ENCODE data around the gene PRAME.
"Not testable (repeated sequence)": the region's sequence is repeated elsewhere in the genome, so short reads cannot be mapped to it uniquely, and the experiment has no call there.

The PRAME gene, protein sequence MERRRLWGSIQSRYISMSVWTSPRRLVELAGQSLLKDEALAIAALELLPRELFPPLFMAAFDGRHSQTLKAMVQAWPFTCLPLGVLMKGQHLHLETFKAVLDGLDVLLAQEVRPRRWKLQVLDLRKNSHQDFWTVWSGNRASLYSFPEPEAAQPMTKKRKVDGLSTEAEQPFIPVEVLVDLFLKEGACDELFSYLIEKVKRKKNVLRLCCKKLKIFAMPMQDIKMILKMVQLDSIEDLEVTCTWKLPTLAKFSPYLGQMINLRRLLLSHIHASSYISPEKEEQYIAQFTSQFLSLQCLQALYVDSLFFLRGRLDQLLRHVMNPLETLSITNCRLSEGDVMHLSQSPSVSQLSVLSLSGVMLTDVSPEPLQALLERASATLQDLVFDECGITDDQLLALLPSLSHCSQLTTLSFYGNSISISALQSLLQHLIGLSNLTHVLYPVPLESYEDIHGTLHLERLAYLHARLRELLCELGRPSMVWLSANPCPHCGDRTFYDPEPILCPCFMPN

DNA sequence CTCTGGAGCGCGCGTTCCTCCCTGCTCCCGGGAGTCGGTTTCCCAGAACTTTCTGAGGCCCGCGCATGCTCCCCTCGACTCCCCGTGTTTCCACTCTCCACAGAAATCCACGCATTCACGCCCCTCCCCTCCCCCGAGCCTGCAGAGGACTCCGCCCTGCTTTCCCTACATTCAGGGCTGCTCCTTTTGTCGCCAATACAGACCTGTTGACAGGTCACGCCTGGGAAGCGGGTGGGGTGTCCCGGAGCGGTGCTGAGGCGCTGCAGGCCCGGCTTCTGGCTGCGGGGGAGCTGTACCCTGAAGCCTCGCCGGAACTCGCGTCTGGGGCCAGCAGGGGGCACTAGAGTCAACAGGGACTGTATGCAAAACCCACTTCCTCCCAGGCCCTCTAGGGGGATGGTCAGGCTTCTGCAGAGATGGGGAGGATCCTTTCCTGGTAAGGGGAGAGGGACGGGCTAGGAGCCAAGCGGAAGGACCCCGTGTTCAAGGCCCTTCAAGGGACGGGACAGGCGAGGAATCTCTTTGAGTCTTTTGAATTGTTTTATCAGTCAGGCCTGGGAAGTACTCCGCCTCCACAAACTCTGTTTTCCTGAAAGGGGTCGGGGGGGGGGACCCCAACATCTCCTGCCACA lies at the start of gene PRAME:
TSS of gene PRAME (minus strand) at position 294 of the 632 bp plus-strand sequence. CDS start 2,433 bp downstream, outside the sequence.
- no peak within 1 kb of the TSS for H3K27ac Mint-ChIP-seq (ENCODE audit: low read depth)

DNA sequence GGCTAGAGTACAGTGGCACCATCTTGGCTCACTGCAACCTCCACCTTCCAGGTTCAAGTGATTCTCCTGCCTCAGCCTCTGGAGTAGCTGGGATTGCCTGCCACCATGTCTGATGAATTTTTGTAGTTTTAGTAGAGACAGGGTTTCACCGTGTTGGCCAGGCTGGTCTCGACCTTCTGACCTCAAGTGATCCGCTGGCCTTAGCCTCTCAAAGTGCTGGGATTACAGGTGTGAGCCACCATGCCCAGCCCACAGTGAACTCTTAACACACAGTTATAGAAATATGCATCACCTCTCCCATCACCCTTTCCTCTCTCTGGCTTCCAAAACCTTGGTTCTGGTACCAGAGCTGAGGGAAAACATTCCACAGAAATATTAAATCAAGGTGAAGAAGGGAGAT lies 49.0 kb upstream of the PRAME start:
- ATAC-seq (replicated peaks; ENCODE audit: extremely low read depth, poor library complexity, severe bottlenecking); H3K4me3 Mint-ChIP-seq; H3K36me3 Mint-ChIP-seq (ENCODE audit: insufficient read depth); H3K27ac Mint-ChIP-seq (ENCODE audit: low read depth); H3K27me3 Mint-ChIP-seq; DNase-seq (ENCODE audit: low spot score in 2 of 2); H3K9me3 Mint-ChIP-seq; H3K4me1 Mint-ChIP-seq: not testable (repeated sequence)

More for the DNA sequence above, at the start of gene PRAME:
- DNase-seq (ENCODE audit: low spot score in 2 of 2) (peak; percentile 53 to 71), ATAC-seq (replicated peaks; ENCODE audit: extremely low read depth, poor library complexity, severe bottlenecking) (peak; percentile 90)
- Mint-ChIP-seq H3K4me1 (peaks cover 5% of the 10 kb centered on the region), H3K4me3 (peak within 1 kb of the TSS; percentile 29), H3K9me3 (no peaks in the 10 kb centered on the region), H3K36me3 (ENCODE audit: insufficient read depth) (no peaks in the 10 kb centered on the region), H3K27me3 (no peaks in the 10 kb centered on the region)

DNA sequence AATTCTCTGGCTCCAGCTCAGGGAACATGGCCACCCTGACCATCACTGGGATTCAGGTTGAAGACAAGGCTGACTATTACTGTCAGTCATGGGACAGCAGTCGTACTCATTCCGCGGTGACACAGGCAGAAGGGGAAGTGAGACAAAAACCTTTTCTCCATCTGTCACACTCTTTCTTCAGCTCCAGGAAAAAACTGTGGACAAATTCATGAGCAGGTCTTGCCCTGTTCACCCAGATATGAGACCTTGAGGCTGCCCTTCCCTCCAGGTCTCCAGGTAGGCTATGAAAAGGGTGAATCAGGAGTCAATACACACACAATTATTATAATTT lies 46.0 kb upstream of the PRAME start:
- Mint-ChIP-seq H3K9me3 (no peaks in the 10 kb centered on the region), H3K27me3 (no peaks in the 10 kb centered on the region), H3K27ac (ENCODE audit: low read depth) (no peak overlapping the region), H3K36me3 (ENCODE audit: insufficient read depth) (no peaks in the 10 kb centered on the region), H3K4me1 (no peaks in the 10 kb centered on the region), H3K4me3 (no peak overlapping the region)
- DNase-seq (ENCODE audit: low spot score in 2 of 2) (no peak), ATAC-seq (replicated peaks; ENCODE audit: extremely low read depth, poor library complexity, severe bottlenecking) (no peak)

DNA sequence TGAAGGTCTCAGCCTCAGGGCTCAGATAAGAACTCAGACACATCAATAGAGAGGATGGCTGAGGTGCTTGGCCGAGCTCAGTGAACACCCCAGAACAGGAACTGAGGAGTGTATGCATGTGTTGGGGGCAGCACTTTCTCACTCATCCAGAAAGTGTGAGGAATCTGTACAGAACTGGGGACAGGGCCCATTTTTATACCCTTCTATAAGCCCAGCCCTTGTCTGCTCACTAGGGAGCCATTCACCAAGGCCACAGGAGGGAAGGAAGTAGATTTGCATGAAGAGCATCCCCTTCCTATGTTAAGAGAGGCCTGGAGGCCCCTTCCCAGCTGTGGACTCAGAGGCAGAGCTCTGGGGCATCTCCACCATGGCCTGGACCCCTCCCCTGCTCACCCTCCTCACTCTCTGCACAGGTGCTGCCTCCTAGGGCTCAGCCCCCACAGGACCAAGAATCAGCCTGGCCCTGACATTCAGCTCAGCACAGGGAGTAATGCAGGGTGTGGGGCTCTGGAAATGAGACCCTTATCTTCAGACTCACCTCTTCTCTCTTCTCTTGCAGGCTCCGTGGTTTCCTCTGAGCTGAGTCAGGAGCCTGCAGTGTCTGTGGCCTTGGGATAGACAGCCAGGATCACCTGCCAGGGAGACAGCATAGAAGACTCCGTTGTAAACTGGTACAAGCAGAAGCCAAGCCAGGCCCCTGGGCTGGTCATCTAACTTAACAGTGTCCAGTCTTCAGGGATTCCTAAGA lies 45.4 kb upstream of the PRAME start:
- H3K36me3 Mint-ChIP-seq (ENCODE audit: insufficient read depth): no peaks in the 10 kb centered on the region
- ATAC-seq (replicated peaks; ENCODE audit: extremely low read depth, poor library complexity, severe bottlenecking) (no peak), DNase-seq (ENCODE audit: low spot score in 2 of 2) (no peak)
- no peak overlapping the region for H3K27ac Mint-ChIP-seq (ENCODE audit: low read depth)
- no peak overlapping the region for H3K4me3 Mint-ChIP-seq
- H3K9me3 Mint-ChIP-seq: no peaks in the 10 kb centered on the region
- no peaks in the 10 kb centered on the region for H3K4me1 Mint-ChIP-seq
- no peaks in the 10 kb centered on the region for H3K27me3 Mint-ChIP-seq

DNA sequence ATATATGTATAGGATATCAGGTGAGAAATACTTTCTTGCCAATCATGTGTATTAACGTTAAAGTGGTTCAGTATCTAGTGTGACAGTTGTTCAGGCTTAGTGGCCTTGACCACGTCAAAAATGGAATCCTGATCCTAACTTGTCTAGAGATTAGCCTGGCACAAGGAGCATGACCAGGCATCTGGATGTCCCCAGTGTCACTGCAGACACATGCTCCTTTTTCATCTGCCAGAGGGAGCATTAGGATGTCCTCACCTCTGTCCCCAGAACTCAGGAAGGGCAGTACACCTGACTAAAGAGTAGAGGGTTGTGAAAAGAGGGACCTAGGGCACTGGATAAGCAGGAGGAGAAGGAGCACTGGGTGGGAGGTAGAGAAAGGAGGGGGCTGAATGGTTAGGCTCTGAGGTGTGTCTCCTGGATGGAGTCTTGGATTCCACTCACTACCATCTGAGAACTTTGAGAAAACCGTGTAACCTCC lies 44.4 kb upstream of the PRAME start:
- no peak for ATAC-seq (replicated peaks; ENCODE audit: extremely low read depth, poor library complexity, severe bottlenecking)
- Mint-ChIP-seq H3K27me3 (peaks cover 8% of the 10 kb centered on the region), H3K4me1 (no peaks in the 10 kb centered on the region), H3K27ac (ENCODE audit: low read depth) (no peak overlapping the region), H3K36me3 (ENCODE audit: insufficient read depth) (no peaks in the 10 kb centered on the region), H3K9me3 (no peaks in the 10 kb centered on the region), H3K4me3 (no peak overlapping the region)
- DNase-seq (ENCODE audit: low spot score in 2 of 2): no peak

DNA sequence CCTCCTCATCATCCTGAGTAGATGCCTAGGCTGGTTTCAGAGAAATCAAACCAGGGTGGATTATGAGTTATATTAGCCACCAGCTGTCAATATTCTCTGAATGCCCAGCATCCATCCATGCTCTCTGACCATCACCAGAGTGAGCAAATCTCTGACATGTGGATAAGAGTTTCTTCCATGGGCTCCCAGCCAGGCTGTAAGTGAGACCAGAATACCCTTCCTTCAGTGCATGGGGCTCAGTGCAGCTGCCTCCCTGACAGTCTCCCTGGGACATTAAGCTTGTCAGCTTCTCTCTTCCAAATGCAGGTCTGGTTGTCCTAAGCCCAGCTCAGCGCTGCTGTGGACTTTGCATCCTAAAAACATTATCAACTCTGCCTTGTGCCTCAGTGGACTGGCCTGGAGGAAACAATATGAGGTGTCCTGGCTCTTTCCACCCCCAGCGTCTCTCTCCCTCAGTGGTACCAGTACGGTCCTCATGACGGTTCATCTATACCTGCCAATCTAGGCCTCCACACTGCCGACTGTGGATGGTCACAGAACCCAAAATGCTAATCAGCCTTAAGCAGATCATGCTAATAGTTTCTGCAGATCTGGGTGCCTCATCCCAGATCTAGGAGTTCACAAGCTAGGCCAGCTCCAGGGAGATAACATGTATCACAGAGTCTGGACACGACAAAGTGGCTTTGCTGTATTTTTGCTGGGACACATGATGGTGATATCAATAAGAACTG lies 41.6 kb upstream of the PRAME start:
- no peaks in the 10 kb centered on the region for H3K36me3 Mint-ChIP-seq (ENCODE audit: insufficient read depth)
- no peaks in the 10 kb centered on the region for H3K9me3 Mint-ChIP-seq
- H3K27me3 Mint-ChIP-seq: peaks cover 11% of the 10 kb centered on the region
- H3K4me1 Mint-ChIP-seq: no peaks in the 10 kb centered on the region
- ATAC-seq (replicated peaks; ENCODE audit: extremely low read depth, poor library complexity, severe bottlenecking) (no peak), DNase-seq (ENCODE audit: low spot score in 2 of 2) (no peak)
- no peak overlapping the region for H3K4me3 Mint-ChIP-seq
- no peak overlapping the region for H3K27ac Mint-ChIP-seq (ENCODE audit: low read depth)

DNA sequence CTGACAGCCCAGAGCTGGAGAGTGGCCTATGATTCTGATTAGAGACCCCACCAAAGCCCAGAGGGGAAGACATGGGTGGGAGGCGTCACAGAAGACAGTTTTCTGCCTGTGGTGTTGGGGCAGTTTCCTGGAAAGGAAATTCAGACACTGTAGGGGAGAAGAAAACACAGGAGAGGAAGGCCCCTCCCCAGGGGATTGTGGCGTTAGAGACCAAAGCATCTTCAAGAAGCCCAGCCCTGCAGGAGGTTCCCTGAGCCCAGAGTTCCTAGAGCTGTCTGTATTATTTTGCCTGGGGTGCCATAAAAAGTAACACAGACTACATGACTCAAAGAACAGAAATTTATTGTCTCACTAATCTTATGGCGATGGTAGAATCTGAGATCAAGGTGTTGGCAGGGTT lies 40.2 kb upstream of the PRAME start:
- no peaks in the 10 kb centered on the region for H3K9me3 Mint-ChIP-seq
- ATAC-seq (replicated peaks; ENCODE audit: extremely low read depth, poor library complexity, severe bottlenecking) (no peak), DNase-seq (ENCODE audit: low spot score in 2 of 2) (no peak)
- H3K4me3 Mint-ChIP-seq: no peak overlapping the region
- peaks cover under 1% of the 10 kb centered on the region for H3K4me1 Mint-ChIP-seq
- no peak overlapping the region for H3K27ac Mint-ChIP-seq (ENCODE audit: low read depth)
- peaks cover 13% of the 10 kb centered on the region for H3K27me3 Mint-ChIP-seq
- H3K36me3 Mint-ChIP-seq (ENCODE audit: insufficient read depth): no peaks in the 10 kb centered on the region

DNA sequence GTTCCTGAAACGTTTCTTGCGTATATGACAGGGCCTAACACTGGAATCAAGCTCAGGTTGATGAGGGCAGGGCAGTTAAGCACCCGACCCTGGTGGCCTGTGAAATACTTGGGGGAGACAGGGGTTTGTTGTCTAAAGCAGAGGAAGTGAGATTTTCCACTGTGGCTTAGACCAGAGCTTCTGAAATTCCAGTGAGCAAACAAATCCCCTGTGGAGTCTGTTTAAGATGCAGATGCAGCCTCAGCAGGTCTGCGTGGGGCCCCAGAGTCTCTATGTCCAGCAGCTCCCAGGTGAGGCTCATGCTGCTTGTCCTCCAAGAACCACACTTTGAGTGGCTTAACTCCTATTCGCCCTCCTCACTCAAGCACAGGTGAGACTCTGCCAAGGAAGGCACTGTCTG lies 39.1 kb upstream of the PRAME start:
- no peak overlapping the region for H3K27ac Mint-ChIP-seq (ENCODE audit: low read depth)
- H3K27me3 Mint-ChIP-seq: peaks cover 21% of the 10 kb centered on the region
- ATAC-seq (replicated peaks; ENCODE audit: extremely low read depth, poor library complexity, severe bottlenecking) (no peak), DNase-seq (ENCODE audit: low spot score in 2 of 2) (no peak)
- H3K4me1 Mint-ChIP-seq: peaks cover 7% of the 10 kb centered on the region
- no peak overlapping the region for H3K4me3 Mint-ChIP-seq
- no peaks in the 10 kb centered on the region for H3K9me3 Mint-ChIP-seq
- no peaks in the 10 kb centered on the region for H3K36me3 Mint-ChIP-seq (ENCODE audit: insufficient read depth)

DNA sequence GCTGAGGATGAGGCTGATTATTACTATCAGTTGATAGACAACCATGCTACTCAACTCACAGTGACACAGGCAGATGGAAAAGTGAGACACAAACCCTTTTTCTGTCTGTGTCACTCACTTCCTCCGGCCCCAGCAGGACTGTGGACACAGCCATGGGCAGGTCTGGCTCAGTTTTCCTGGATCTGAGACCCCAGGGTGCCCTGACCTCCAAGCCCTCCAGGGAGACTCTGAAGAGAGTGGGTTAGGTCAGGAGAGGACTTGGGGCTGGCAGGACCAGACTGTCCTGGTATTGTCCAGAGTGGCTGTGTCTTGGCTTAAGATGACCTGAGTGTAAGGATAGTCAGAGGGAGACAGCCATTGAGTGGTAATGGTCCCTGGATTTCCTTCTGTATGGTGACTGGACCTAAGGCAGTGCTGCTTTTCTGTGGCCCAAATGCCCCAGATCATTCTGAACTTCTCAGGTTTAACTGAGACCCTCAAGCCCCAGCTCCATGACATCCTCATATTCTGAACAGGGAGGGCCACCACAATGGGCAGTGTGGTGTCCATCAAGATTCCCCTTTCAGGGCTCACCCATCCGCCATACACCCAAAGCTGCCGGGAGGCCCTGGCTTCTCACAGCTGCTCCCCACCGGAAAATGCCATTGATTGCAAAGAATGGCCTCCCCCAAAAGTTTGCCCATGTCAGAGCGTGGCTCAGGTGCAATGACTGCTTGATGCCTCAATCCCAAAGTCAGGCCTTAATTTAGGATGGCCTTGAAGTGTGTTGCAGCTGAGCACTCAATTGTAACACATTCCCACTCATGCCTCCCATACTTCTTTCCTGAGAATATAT lies 36.2 kb upstream of the PRAME start:
- Mint-ChIP-seq H3K27ac (ENCODE audit: low read depth) (no peak overlapping the region), H3K9me3 (no peaks in the 10 kb centered on the region), H3K36me3 (ENCODE audit: insufficient read depth) (no peaks in the 10 kb centered on the region), H3K4me1 (peaks cover 7% of the 10 kb centered on the region), H3K27me3 (peaks cover 21% of the 10 kb centered on the region), H3K4me3 (no peak overlapping the region)
- no peak for DNase-seq (ENCODE audit: low spot score in 2 of 2)
- ATAC-seq (replicated peaks; ENCODE audit: extremely low read depth, poor library complexity, severe bottlenecking): no peak

DNA sequence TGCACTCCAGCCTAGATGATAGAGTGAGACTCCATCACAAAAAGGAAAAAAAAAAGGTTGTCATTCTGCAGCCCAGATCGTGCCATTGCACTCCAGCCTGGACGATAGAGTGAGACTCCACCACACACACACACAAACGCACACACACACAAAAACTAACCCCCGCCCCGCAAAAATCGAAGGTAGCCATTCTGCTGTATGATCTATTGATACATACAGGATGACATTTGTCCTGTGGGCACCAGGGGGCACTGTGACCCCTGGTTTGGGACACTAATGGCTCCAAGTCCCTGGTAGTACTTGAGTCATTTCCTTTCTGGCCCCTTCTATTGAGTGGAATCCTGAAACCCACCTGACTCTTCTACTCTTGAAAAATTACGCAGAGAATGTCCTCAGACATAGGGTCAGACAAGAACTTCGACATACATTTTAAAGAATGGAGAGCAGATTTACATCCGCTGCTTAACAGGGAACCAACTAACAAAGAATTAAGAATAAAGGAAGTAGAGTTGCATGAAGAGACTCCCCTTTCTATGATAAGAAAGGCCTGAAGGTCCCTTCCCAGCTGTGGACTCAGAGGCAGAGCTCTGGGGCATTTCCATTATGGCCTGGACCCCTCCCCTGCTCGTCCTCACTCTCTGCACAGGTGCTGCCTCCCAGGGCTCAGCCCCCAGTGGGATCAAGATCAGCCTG lies 35.0 kb upstream of the PRAME start:
- Mint-ChIP-seq H3K27ac (ENCODE audit: low read depth) (no peak overlapping the region), H3K4me1 (peaks cover 7% of the 10 kb centered on the region), H3K4me3 (no peak overlapping the region), H3K36me3 (ENCODE audit: insufficient read depth) (no peaks in the 10 kb centered on the region), H3K9me3 (no peaks in the 10 kb centered on the region), H3K27me3 (peaks cover 19% of the 10 kb centered on the region)
- peak in 1 of 2 donors; percentile 23 for DNase-seq (ENCODE audit: low spot score in 2 of 2)
- ATAC-seq (replicated peaks; ENCODE audit: extremely low read depth, poor library complexity, severe bottlenecking): peak; percentile 36

DNA sequence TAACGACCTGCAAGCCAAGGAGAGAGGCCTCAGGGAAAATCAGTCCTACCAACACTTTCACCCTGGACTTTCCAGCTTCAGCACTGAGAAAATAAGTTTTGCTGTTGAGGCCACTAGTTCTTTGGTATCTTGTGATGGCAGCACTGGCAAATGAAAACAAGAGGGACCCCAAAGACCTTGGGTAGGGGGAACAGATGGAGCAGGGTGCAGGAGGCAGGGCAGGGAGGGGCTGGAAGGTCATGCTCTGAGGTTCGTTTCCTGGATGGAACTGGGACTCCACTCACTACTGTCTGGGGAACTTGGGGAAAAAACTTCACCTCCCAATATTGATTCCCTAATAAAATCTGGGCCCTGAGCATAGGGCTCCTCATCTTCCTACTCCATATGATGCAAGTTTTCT lies 34.2 kb upstream of the PRAME start:
- Mint-ChIP-seq H3K4me3 (no peak overlapping the region), H3K9me3 (no peaks in the 10 kb centered on the region), H3K36me3 (ENCODE audit: insufficient read depth) (no peaks in the 10 kb centered on the region), H3K27ac (ENCODE audit: low read depth) (no peak overlapping the region), H3K27me3 (peaks cover 11% of the 10 kb centered on the region), H3K4me1 (peaks cover 7% of the 10 kb centered on the region)
- ATAC-seq (replicated peaks; ENCODE audit: extremely low read depth, poor library complexity, severe bottlenecking): no peak
- no peak for DNase-seq (ENCODE audit: low spot score in 2 of 2)

All from central memory CD8-positive, alpha-beta T cell (primary cell).